Mesendoderm (in vitro differentiated cells): ENCODE measurements around the gene LIMA1. TPM values are rescaled to one million over a fixed set of nuclear protein-coding genes. Genes with fewer than 3 reads are reported as not detected.
"Not testable (repeated sequence)": the region's sequence is repeated elsewhere in the genome, so short reads cannot be mapped to it uniquely, and the experiment has no call there.

Experiments
- DNase-seq: peaks from one replicate; pipeline ENCODE4 v3.0.0; 2013
- H2AK5ac ChIP-seq: 2 replicates; pipeline ENCODE4 v1.6.1; 2013; ENCODE audit warnings: low read length, inconsistent platforms
- H2BK120ac ChIP-seq: 2 replicates; pipeline ENCODE4 v1.6.1; 2013; ENCODE audit warnings: low read depth, mild to moderate bottlenecking, low read length, moderate library complexity, mixed read lengths
- H2BK15ac ChIP-seq: replicated peaks from 2 replicates; pipeline ENCODE4 v1.6.1; 2013; ENCODE audit warnings: low read depth, mild to moderate bottlenecking, moderate library complexity
- H2BK5ac ChIP-seq: 2 replicates; pipeline ENCODE4 v1.6.1; 2013; ENCODE audit warnings: low read length, inconsistent platforms
- H3K18ac ChIP-seq: 2 replicates; pipeline ENCODE4 v1.6.1; 2013; ENCODE audit warnings: mild to moderate bottlenecking, low read length, mixed read lengths
- H3K23ac ChIP-seq: one replicate; pipeline ENCODE4 v1.6.1; 2013; ENCODE audit warnings: low read length
- H3K27ac ChIP-seq: 2 replicates; pipeline ENCODE4 v1.5.1; 2013; ENCODE audit warnings: low read depth, mild to moderate bottlenecking, inconsistent platforms, low read length, moderate library complexity
- H3K27me3 ChIP-seq: 2 replicates; pipeline ENCODE4 v1.6.1; 2013; ENCODE audit warnings: low read length, control low read depth, mild to moderate bottlenecking, inconsistent platforms; ENCODE audit not compliant: insufficient read depth, poor library complexity
- H3K36me3 ChIP-seq: 2 replicates; pipeline ENCODE4 v1.6.1; 2013; ENCODE audit warnings: low read length, inconsistent platforms; ENCODE audit not compliant: control insufficient read depth, insufficient read depth
- H3K4ac ChIP-seq: one replicate; pipeline ENCODE4 v1.6.1; 2013; ENCODE audit warnings: low read depth, mild to moderate bottlenecking, low read length, moderate library complexity
- H3K4me1 ChIP-seq: 2 replicates; pipeline ENCODE4 v1.6.1; 2013; ENCODE audit warnings: low read depth, low read length, inconsistent platforms; ENCODE audit not compliant: control insufficient read depth
- H3K4me2 ChIP-seq: 2 replicates; pipeline ENCODE4 v1.6.1; 2013; ENCODE audit warnings: low read length
- H3K4me3 ChIP-seq: 2 replicates; pipeline ENCODE4 v1.5.1; 2013; ENCODE audit warnings: mild to moderate bottlenecking, low read length
- H3K56ac ChIP-seq: one replicate; pipeline ENCODE4 v1.6.1; 2013; ENCODE audit warnings: low read length
- H3K79me1 ChIP-seq: 2 replicates; pipeline ENCODE4 v1.6.1; 2013; ENCODE audit warnings: low read length, inconsistent platforms
- H3K79me2 ChIP-seq: 2 replicates; pipeline ENCODE4 v1.6.1; 2013; ENCODE audit warnings: mild to moderate bottlenecking, low read length; ENCODE audit not compliant: control insufficient read depth, insufficient read depth
- H3K9ac ChIP-seq: 2 replicates; pipeline ENCODE4 v1.6.1; 2013; ENCODE audit warnings: low read length, inconsistent platforms
- H4K5ac ChIP-seq: one replicate; pipeline ENCODE4 v1.6.1; 2013; ENCODE audit warnings: low read length
- H4K8ac ChIP-seq: one replicate; pipeline ENCODE4 v1.6.1; 2013; ENCODE audit warnings: low read depth, mild to moderate bottlenecking, control low read depth, low read length, moderate library complexity
- WGBS: extraction: QIAGEN DNeasy Blood & Tissue Kit; methylation state at CpG from one replicate; pipeline ENCODE4 v1.1.7; 2013; ENCODE audit warnings: low lambda C conversion rate, missing lambda C conversion rate; ENCODE audit not compliant: insufficient coverage; ENCODE audit errors: extremely low coverage; 5-methylcytosine and 5-hydroxymethylcytosine counted together
- polyA plus RNA-seq, 2 experiments: library from polyadenylated mRNA; stranded (reverse); fragments of 200-250 nt; gene quantifications; one replicate each; pipeline ENCODE4 v1.2.3, GENCODE V29; 2013

LIMA1 gene
- polyA plus RNA-seq (2013, experiment 1 of 2): 94.9 TPM
- 93.3 TPM for polyA plus RNA-seq (2013, experiment 2 of 2)

- peak within 1 kb of the TSS; percentile 47 for H3K18ac ChIP-seq
- no peak within 1 kb of the TSS for H4K8ac ChIP-seq
- no CpG with 5 or more reads among the region's 52 CpGs for WGBS
- H3K79me2 ChIP-seq: no peaks in the 10 kb centered on the region
- H3K4me1 ChIP-seq: peaks cover 5% of the 10 kb centered on the region
- H4K5ac ChIP-seq: no peak within 1 kb of the TSS
- no peaks in the 10 kb centered on the region for H3K27me3 ChIP-seq
- H2BK5ac ChIP-seq: no peak within 1 kb of the TSS
- peak within 1 kb of the TSS; percentile 63 for H3K56ac ChIP-seq
- DNase-seq: peak; percentile 96
- H3K4me3 ChIP-seq: peak within 1 kb of the TSS; percentile 22
- H3K9ac ChIP-seq: peak within 1 kb of the TSS; percentile 53
- no peak within 1 kb of the TSS for H2AK5ac ChIP-seq
- H2BK120ac ChIP-seq: no peak within 1 kb of the TSS
- no peak within 1 kb of the TSS for H2BK15ac ChIP-seq
- H3K79me1 ChIP-seq: no peaks in the 10 kb centered on the region
- no peak within 1 kb of the TSS for H3K23ac ChIP-seq
- no peak within 1 kb of the TSS for H3K27ac ChIP-seq
- H3K36me3 ChIP-seq: no peaks in the 10 kb centered on the region
- no peak within 1 kb of the TSS for H3K4ac ChIP-seq
- H3K4me2 ChIP-seq: peak within 1 kb of the TSS; percentile 61
Observed at GRCh38 chr12:50283229-50283923, at the start of gene LIMA1. LIMA1 (minus strand) TSS chr12:50283520; CDS start chr12:50248751, 34,769 bp downstream.

- Histone ChIP-seq H2BK5ac (no peak overlapping the region), H3K4ac (no peak overlapping the region), H3K9ac (no peak overlapping the region), H3K56ac (no peak overlapping the region), H3K36me3 (no peaks in the 10 kb centered on the region), H3K4me1 (no peaks in the 10 kb centered on the region), H3K79me1 (no peaks in the 10 kb centered on the region), H4K8ac (no peak overlapping the region), H3K4me2 (no peak overlapping the region), H3K4me3 (no peak overlapping the region), H3K27ac (no peak overlapping the region), H3K27me3 (no peaks in the 10 kb centered on the region), H2AK5ac (no peak overlapping the region), H2BK120ac (no peak overlapping the region), H2BK15ac (no peak overlapping the region), H4K5ac (no peak overlapping the region), H3K79me2 (no peaks in the 10 kb centered on the region), H3K18ac (no peak overlapping the region), H3K23ac (no peak overlapping the region)
- no peak for DNase-seq
- no CpG with 5 or more reads among the region's 1 CpG for WGBS
Observed at GRCh38 chr12:50331745-50332144, 48.4 kb upstream of the LIMA1 start.

- H3K79me1 ChIP-seq, H4K5ac ChIP-seq, H3K56ac ChIP-seq, H3K18ac ChIP-seq, H3K4me2 ChIP-seq, H3K23ac ChIP-seq, H3K27ac ChIP-seq, H3K4me1 ChIP-seq, H2BK120ac ChIP-seq, DNase-seq, H3K27me3 ChIP-seq, H2BK5ac ChIP-seq, H3K4ac ChIP-seq, H3K79me2 ChIP-seq, H4K8ac ChIP-seq, H3K4me3 ChIP-seq, H3K9ac ChIP-seq, H3K36me3 ChIP-seq, H2BK15ac ChIP-seq, H2AK5ac ChIP-seq: not testable (repeated sequence)
- no CpG with 5 or more reads among the region's 5 CpGs for WGBS
Observed at GRCh38 chr12:50328664-50329063, 45.3 kb upstream of the LIMA1 start.

- Histone ChIP-seq H3K27me3 (no peaks in the 10 kb centered on the region), H3K79me2 (no peaks in the 10 kb centered on the region), H3K23ac (no peak overlapping the region), H4K5ac (no peak overlapping the region), H3K18ac (no peak overlapping the region), H3K36me3 (no peaks in the 10 kb centered on the region), H4K8ac (no peak overlapping the region), H3K9ac (no peak overlapping the region), H2AK5ac (no peak overlapping the region), H3K56ac (no peak overlapping the region), H2BK120ac (no peak overlapping the region), H3K27ac (no peak overlapping the region), H3K4me1 (no peaks in the 10 kb centered on the region), H3K4ac (no peak overlapping the region), H3K4me3 (no peak overlapping the region), H2BK5ac (no peak overlapping the region), H3K4me2 (no peak overlapping the region), H2BK15ac (no peak overlapping the region), H3K79me1 (no peaks in the 10 kb centered on the region)
- no CpG with 5 or more reads among the region's 4 CpGs for WGBS
- no peak for DNase-seq
Observed at GRCh38 chr12:50326590-50327284, 43.4 kb upstream of the LIMA1 start.

- H4K5ac ChIP-seq: no peak overlapping the region
- H3K79me1 ChIP-seq: no peaks in the 10 kb centered on the region
- no peak overlapping the region for H3K9ac ChIP-seq
- H3K23ac ChIP-seq: no peak overlapping the region
- no peak overlapping the region for H2BK15ac ChIP-seq
- no peak overlapping the region for H2BK120ac ChIP-seq
- H4K8ac ChIP-seq: no peak overlapping the region
- no peak overlapping the region for H2AK5ac ChIP-seq
- H3K27me3 ChIP-seq: no peaks in the 10 kb centered on the region
- no peak overlapping the region for H2BK5ac ChIP-seq
- H3K27ac ChIP-seq: no peak overlapping the region
- no peak for DNase-seq
- H3K4ac ChIP-seq: no peak overlapping the region
- no peak overlapping the region for H3K56ac ChIP-seq
- H3K18ac ChIP-seq: no peak overlapping the region
- H3K4me3 ChIP-seq: no peak overlapping the region
- no CpG with 5 or more reads among the region's 5 CpGs for WGBS
- H3K79me2 ChIP-seq: no peaks in the 10 kb centered on the region
- no peaks in the 10 kb centered on the region for H3K36me3 ChIP-seq
- H3K4me1 ChIP-seq: no peaks in the 10 kb centered on the region
- H3K4me2 ChIP-seq: no peak overlapping the region
Observed at GRCh38 chr12:50325890-50326391, 42.6 kb upstream of the LIMA1 start.
